GM12801 (cell line): ENCODE measurements around the gene FAM241B.

Source experiments
- TF ChIP-seq, protein P1 (sequence below): IDR thresholded peaks from one replicate; pipeline ENCODE4 v1.5.1; 2011; ENCODE audit warnings: control low read depth; ENCODE audit not compliant: insufficient read length; ENCODE audit errors: extremely low read depth

FAM241B gene

DNA sequence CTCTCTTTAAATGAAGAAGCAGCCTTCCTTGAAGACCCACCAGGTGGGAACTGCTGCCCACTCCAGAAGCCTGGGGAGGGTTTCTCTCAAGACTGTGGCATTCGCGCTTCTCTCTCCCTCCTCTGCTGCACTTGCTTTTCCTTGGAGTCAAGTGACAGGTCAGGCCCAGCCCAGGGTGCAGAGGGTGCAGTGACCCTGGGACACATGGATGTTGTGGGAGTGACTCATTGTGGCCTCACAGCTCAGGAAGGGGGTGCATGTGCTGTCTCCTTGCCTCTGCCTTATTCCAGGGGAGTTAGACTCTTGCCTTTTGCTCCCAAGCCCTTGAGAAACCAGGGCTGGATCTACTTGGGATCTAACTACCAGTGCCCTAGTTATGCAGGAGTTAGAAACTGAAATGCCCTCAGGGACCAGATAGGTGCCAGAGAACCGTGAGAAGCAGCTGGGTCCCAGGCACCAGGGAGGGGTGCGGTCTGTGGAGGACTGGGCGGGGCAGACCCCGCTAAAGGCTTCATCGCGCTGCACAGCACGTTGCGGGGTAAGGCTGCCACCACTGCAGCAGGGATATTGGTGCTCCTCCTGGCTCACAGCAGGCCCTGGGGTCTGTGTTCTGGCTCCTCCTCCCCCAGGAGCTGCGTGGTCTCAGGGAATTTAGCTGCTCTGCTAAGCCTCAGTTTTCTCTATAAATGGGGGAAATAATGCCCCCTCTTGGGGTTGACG lies 11.4 kb downstream of the FAM241B start:
- TF ChIP-seq, protein P1, sequence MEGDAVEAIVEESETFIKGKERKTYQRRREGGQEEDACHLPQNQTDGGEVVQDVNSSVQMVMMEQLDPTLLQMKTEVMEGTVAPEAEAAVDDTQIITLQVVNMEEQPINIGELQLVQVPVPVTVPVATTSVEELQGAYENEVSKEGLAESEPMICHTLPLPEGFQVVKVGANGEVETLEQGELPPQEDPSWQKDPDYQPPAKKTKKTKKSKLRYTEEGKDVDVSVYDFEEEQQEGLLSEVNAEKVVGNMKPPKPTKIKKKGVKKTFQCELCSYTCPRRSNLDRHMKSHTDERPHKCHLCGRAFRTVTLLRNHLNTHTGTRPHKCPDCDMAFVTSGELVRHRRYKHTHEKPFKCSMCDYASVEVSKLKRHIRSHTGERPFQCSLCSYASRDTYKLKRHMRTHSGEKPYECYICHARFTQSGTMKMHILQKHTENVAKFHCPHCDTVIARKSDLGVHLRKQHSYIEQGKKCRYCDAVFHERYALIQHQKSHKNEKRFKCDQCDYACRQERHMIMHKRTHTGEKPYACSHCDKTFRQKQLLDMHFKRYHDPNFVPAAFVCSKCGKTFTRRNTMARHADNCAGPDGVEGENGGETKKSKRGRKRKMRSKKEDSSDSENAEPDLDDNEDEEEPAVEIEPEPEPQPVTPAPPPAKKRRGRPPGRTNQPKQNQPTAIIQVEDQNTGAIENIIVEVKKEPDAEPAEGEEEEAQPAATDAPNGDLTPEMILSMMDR = no peak

DNA sequence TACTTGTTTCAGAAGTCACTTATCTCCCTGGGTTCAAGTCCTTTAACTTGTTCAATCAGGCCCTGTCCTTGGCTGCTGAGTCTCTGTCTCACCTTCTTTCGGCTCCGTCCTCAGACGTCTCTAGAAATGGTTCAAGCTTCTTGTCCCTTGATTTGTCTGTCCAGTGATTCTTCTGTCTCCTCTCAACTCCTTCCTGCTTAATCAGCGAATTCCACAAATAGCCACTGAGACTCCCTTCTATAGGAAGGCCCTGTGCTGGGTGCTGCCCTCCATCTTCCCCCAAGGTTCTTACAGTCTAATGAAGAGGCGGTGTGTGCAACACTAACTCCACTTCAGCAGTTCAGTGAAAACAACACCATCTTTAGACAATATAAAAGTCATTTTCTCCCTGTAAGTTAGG lies 12.7 kb downstream of the FAM241B start:
- TF ChIP-seq, protein P1 = no peak

DNA sequence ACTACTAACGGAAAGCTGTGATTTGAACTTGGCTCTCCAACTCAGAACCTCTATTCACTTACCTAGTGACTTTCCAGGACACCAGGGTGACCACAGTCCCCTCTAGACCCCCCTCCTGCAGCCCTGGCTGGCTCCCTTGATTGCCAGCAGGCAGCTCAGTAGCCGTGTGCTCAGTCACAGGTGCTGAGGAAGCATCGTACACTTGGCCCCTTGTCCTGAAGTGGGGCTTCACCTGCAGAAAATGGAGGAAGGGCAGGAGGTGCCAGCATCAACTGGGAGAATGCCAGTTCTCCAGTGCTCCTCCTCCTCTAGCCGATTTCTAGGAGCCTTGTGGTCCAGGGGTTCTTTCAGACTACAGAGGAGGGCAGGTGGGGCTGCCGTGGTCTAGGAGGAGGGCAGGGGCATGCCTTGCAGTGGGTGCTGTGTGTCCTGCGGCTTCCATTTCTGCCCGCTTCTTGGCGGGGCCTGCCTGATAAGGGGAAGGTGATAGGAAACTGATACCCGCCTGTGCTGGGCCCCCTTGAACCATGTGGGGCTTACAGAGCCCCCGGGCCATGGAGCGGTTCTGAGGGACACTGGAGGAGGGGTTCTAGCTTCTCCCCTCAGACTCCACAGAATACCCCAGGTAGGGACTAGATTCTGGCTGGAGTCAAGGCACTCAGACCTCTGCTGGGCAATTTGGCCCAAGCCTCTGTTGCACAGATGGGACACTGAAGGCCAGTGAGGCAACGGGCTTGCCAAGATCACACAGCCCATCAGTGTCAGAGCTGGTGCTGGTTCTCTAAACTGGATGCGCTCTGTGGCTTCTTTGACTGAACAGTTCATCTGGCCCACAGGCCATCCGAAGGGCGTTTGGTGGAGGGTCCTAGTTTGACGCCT lies 14.0 kb downstream of the FAM241B start:
- TF ChIP-seq, protein P1 = no peak

DNA sequence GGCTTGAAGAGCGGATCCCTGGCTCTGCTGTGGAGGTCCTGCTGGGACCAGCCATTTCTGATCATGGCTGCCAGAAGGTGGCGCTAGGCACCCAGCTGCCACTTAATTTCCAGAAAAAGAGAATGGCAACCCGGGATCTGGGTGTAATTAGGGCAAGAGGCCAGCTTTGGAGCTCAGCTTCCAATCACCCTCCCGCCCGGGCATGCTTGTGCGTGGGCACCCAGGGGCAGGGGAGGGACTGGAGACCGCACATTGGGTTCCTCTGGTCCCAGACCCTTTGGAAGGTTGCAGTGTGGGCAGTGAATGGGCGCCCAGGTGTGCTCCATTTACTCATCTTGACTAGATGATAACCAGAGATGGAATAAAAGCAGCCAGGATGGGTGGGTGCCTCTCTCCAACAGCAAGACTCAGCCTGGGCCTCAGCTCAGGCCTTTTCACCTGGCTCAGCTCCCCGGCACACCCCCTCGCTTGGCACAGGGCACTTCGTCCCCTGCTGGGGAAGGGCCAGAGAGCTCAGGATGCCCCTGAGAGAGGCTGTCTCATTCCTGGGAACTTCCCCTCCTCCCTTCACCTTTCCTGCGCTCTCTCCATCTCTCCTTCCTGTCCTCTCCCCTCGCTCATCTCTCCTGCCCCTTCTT lies 14.7 kb downstream of the FAM241B start:
- TF ChIP-seq, protein P1 = no peak

DNA sequence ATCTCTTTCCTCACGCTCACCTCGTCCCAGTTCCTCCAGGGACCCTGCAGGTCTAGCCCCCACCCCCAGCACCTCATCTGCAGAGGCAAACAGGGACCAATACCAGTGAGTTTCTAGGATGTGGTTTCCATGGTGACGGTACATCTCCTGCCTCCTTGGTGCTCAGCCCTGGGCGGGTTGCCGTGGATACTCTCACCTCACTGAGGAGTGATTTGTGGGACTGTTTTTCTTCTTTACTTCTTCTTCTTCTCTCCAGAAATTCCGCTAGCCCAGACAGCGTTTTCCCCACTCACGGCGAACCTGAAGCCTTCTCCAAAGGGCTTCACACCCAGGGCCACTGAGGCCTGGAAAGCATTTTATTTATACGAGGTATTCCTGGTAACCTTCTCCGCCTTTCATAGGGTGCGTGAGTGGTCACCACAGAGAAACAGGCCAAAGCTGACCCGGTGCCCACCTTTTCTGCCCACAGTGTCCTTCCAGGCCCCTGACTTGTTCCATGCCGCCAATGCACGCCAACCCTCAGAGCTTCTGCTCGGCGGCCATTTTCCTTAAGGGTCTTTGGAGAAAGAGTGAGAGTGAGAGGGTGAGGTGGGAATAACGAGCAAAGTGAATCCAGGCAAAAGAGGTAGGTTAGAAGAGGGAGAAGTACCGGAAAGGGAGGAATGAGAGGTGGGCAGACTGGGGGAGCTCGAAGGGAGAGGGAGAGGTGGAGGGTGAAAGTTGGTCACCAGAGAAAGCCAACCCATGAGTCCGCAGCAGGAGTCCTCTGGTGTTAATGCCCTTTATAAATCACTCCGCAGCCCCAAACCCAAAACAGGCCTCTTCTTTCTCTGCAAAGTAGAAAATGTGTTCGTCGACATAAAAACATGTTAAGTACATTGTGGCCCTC lies 15.5 kb downstream of the FAM241B start:
- TF ChIP-seq, protein P1 = no peak

DNA sequence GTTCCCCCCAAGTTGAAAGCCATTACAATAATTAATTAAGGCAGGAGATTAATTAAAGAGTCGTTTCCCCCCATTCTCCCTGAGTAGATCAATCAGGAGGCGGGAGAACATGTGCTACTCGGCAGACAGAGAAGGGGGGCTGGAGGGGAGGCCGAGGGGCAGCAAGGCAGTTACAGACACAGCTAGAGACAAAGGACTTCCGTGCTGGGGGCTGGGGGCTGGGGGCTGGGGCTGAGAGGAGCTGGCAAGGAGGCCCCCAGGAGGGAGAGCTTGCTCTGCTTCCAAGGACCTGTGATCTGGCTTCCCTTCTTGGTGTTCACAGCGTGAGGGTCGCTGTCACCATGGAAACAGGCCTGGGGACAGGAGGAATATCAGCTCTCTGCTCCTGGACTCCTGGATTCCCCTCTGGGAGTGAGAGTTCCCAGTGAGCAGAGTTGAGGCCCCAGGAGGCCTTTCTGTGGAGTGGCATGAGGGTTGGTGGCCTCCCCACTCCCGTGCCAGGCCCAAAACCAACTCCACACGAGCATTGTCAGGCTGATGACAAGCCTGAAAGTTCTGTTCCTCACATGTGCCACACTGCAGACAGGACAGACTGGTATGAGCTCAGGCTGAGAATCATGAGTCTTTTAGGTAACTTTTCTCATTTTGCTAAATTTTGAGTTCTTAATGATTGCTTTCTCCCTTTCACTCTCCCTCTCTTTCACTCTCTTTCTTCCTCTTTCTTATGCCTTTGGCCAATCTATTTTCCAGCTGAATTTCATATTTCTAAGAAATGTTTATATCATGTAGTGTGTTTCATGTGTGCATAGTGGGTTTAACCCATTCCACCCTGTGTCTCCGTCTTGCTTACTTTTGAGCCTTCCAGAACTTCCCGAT lies 16.4 kb downstream of the FAM241B start:
- TF ChIP-seq, protein P1 = no peak
